NCI-H1092 (cell line): ENCODE data around the gene MS4A18.
"Not testable (repeated sequence)": the region's sequence is repeated elsewhere in the genome, so short reads cannot be mapped to it uniquely, and the experiment has no call there.

Source experiments
- DNase-seq: peaks from one replicate; lab custom pipeline; 2025; lab: John Stamatoyannopoulos, UW

The MS4A18 gene

GRCh38 chr11:60739114-60739513, 14.6 kb downstream of the MS4A18 start:
- no peak for DNase-seq

GRCh38 chr11:60740573-60740972, 16.1 kb downstream of the MS4A18 start:
- DNase-seq = no peak

- DNase-seq = no peak
Observed at GRCh38 chr11:60741421-60741820, 16.9 kb downstream of the MS4A18 start.

- no peak for DNase-seq
Observed at GRCh38 chr11:60743058-60743457, 18.5 kb downstream of the MS4A18 start.

GRCh38 chr11:60744114-60744513, 19.6 kb downstream of the MS4A18 start:
- no peak for DNase-seq

GRCh38 chr11:60747359-60747873, 22.9 kb downstream of the MS4A18 start:
- no peak for DNase-seq

GRCh38 chr11:60748225-60748624, 23.7 kb downstream of the MS4A18 start:
- no peak for DNase-seq

- no peak for DNase-seq
Observed at GRCh38 chr11:60748821-60749220, 24.3 kb downstream of the MS4A18 start.

- no peak for DNase-seq
Observed at GRCh38 chr11:60750911-60751310, 26.4 kb downstream of the MS4A18 start.

- DNase-seq = no peak
Observed at GRCh38 chr11:60753309-60753708, 28.8 kb downstream of the MS4A18 start.

- DNase-seq = no peak
Observed at GRCh38 chr11:60754887-60755286, 30.4 kb downstream of the MS4A18 start.

- no peak for DNase-seq
Observed at GRCh38 chr11:60756307-60757032, 31.9 kb downstream of the MS4A18 start, which contains the start of gene MS4A15. TSS of gene MS4A15 (plus strand) at chr11:60756867. CDS start at chr11:60763734, 6,867 bp downstream.

GRCh38 chr11:60757231-60757800, 32.8 kb downstream of the MS4A18 start:
- no peak for DNase-seq

GRCh38 chr11:60758671-60759070, 34.2 kb downstream of the MS4A18 start:
- DNase-seq = not testable (repeated sequence)

GRCh38 chr11:60759438-60760225, 35.1 kb downstream of the MS4A18 start:
- not testable (repeated sequence) for DNase-seq

- DNase-seq = no peak
Observed at GRCh38 chr11:60761436-60762190, 37.1 kb downstream of the MS4A18 start.

GRCh38 chr11:60762851-60763691, 38.6 kb downstream of the MS4A18 start:
- peak; percentile 78 for DNase-seq

GRCh38 chr11:60763692-60764369, 39.3 kb downstream of the MS4A18 start:
- peak; percentile 48 for DNase-seq

GRCh38 chr11:60764879-60765278, 40.4 kb downstream of the MS4A18 start:
- no peak for DNase-seq

- DNase-seq = no peak
Observed at GRCh38 chr11:60765355-60765754, 40.8 kb downstream of the MS4A18 start.
